ENCODE data around the gene COPS8.

Gene COPS8

DNA sequence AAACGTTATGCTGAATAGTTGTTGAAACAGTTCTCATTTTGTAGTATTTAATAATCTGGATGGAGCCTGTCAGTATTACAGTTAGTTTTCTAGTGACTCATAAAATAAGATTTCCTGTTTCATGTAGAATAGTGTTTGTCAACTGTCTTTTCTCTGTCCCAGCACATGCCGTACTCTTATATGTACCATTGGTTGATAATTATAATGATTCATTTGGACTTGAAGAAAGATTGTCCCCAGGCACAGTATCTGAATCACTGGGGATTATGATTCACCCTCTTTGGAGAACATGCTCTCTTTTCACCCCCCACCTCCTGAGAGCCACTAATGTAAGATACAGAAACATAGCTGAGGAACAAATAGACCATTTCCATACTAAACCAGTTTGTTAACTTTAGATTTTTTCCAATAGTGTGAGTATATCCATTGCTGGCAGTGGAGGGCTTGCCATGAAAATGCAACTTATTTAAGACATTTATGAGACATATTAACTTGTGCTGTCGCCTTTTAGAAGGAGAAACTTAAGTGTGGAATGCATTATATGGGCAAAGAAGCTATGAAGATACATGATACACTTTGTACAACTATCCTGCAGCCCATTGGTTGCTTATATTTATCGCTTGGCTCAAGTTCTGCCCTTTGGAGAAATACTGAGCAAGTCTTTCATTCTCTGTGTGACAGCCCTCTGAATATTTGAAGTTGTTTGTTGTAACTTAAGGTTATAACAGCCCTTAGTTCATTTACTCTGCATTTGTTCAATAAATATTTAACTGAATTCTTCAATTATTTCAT lies 12.4 kb downstream of the COPS8 start:
- no peaks in the 10 kb centered on the region for H3K4me1 ChIP-seq (ENCODE audit: control insufficient read depth, insufficient read depth, low read length)
- TF ChIP-seq ZNF529 (tag by site-specific recombination; IDR thresholded peaks at IDR 0.05; ENCODE audit: insufficient replicate concordance), result no peak
- H3K36me3 ChIP-seq (ENCODE audit: control insufficient read depth in 2 of 2, insufficient read depth in 1 of 2, low read length in 2 of 2), result peaks cover 50 to 91% of the 10 kb centered on the region in 2 experiments
- H3K9me3 ChIP-seq (ENCODE audit: control insufficient read depth, insufficient read depth, low read depth, low read length), result no peaks in the 10 kb centered on the region
- POLR2A ChIA-PET, result no interaction called here
- H3K4me3 ChIP-seq (ENCODE audit: low read depth, low read length), result no peak overlapping the region
- CTCF ChIA-PET, result interaction anchor here (0.8 kb wide), 1 partner anchor 12 kb away, joined by 4 read pairs; the partner anchor contains the start of gene COPS8
- no peak overlapping the region for H3K27ac ChIP-seq (ENCODE audit: extremely low read depth, low read depth, low read length)

- Histone ChIP-seq H3K9me3 (ENCODE audit: control insufficient read depth, insufficient read depth, low read depth, low read length) (no peaks in the 10 kb centered on the region), H3K4me1 (ENCODE audit: control insufficient read depth, insufficient read depth, low read length) (no peaks in the 10 kb centered on the region), H3K27ac (ENCODE audit: extremely low read depth, low read depth, low read length) (no peak overlapping the region), H3K36me3 (ENCODE audit: control insufficient read depth in 2 of 2, insufficient read depth in 1 of 2, low read length in 2 of 2) (peaks cover 52 to 83% of the 10 kb centered on the region in 2 experiments), H3K4me3 (ENCODE audit: low read depth, low read length) (no peak overlapping the region)
- ChIA-PET CTCF (no interaction called here), POLR2A (no interaction called here)
- TF ChIP-seq ZNF560 (tag by site-specific recombination; IDR thresholded peaks at IDR 0.05; ENCODE audit: borderline replicate concordance), result no peak
- TF ChIP-seq ZBTB10 (tag by site-specific recombination; IDR thresholded peaks at IDR 0.05), result no peak
- no peak for TF ChIP-seq SCRT1 (tag by site-specific recombination; IDR thresholded peaks at IDR 0.05; ENCODE audit: borderline replicate concordance)
- TF ChIP-seq, protein P1, sequence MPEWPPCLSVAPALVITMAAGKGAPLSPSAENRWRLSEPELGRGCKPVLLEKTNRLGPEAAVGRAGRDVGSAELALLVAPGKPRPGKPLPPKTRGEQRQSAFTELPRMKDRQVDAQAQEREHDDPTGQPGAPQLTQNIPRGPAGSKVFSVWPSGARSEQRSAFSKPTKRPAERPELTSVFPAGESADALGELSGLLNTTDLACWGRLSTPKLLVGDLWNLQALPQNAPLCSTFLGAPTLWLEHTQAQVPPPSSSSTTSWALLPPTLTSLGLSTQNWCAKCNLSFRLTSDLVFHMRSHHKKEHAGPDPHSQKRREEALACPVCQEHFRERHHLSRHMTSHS (tag by site-specific recombination; IDR thresholded peaks at IDR 0.05), result no peak
- TF ChIP-seq ZNF830 (tag by site-specific recombination; IDR thresholded peaks at IDR 0.05; ENCODE audit: low read depth), result no peak
- no peak for TF ChIP-seq ZSCAN23 (tag by site-specific recombination; IDR thresholded peaks at IDR 0.05)
- TF ChIP-seq ZNF621 (tag by site-specific recombination; IDR thresholded peaks at IDR 0.05), result no peak
- TF ChIP-seq ZNF549 (tag by site-specific recombination; IDR thresholded peaks at IDR 0.05), result no peak
- no peak for TF ChIP-seq SP7 (tag by site-specific recombination; IDR thresholded peaks at IDR 0.05)
- no peak for TF ChIP-seq ZNF133 (tag by site-specific recombination; IDR thresholded peaks at IDR 0.05)
- TF ChIP-seq YY1 (tag by site-specific recombination; IDR thresholded peaks at IDR 0.05), result no peak
- no peak for TF ChIP-seq ZNF274 (IDR thresholded peaks at IDR 0.05; ENCODE audit: low read length)
- no peak for TF ChIP-seq ZNF274 (tag by site-specific recombination; IDR thresholded peaks at IDR 0.05; ENCODE audit: borderline replicate concordance)
- no peak for TF ChIP-seq ZNF341 (tag by site-specific recombination; IDR thresholded peaks at IDR 0.05; ENCODE audit: low read depth)
- TF ChIP-seq ZNF350 (tag by site-specific recombination; IDR thresholded peaks at IDR 0.05), result no peak
- TF ChIP-seq, protein P2, sequence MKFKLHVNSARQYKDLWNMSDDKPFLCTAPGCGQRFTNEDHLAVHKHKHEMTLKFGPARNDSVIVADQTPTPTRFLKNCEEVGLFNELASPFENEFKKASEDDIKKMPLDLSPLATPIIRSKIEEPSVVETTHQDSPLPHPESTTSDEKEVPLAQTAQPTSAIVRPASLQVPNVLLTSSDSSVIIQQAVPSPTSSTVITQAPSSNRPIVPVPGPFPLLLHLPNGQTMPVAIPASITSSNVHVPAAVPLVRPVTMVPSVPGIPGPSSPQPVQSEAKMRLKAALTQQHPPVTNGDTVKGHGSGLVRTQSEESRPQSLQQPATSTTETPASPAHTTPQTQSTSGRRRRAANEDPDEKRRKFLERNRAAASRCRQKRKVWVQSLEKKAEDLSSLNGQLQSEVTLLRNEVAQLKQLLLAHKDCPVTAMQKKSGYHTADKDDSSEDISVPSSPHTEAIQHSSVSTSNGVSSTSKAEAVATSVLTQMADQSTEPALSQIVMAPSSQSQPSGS (tag by site-specific recombination; IDR thresholded peaks at IDR 0.05; ENCODE audit: low read depth), result no peak
- TF ChIP-seq EGR2 (tag by site-specific recombination; IDR thresholded peaks at IDR 0.05; ENCODE audit: low read depth), result no peak
- TF ChIP-seq ZSCAN30 (tag by site-specific recombination; IDR thresholded peaks at IDR 0.05), result no peak
These were observed 14.1 kb downstream of the COPS8 start for GRCh38 chr2:237099804-237100203.
